Tibial artery (tissue), 4 donors: ENCODE measurements around the gene PTGIS.

Experiments used
- DNase-seq, 2 donors: peaks; one replicate each; pipeline ENCODE4 v3.0.0-alpha.2; 2019
- H3K27ac ChIP-seq, 2 donors: fragments of 200-600 bp; sonication (generic) in 1 of 2; 1 replicate in 1 of 2; 2 replicates in 1 of 2; pipeline ENCODE4 v1.5.1; 2018 to 2019; ENCODE audit warnings: mild to moderate bottlenecking in 1 of 2
- H3K27me3 ChIP-seq, 2 donors: fragments of 200-600 bp; sonication (generic) in 1 of 2; one replicate each; pipeline versions ENCODE4 v1.5.1 to v1.6.0; 2016 to 2019
- H3K36me3 ChIP-seq, 3 donors: fragments of 200-600 bp; sonication (generic) in 2 of 3; one replicate each; pipeline ENCODE4 v1.5.1; 2016 to 2019; ENCODE audit warnings: mild to moderate bottlenecking in 2 of 3
- H3K4me1 ChIP-seq, 4 donors: fragments of 200-600 bp; sonication (generic) in 2 of 4; 1 replicate in 3 of 4; 2 replicates in 1 of 4; pipeline ENCODE4 v1.5.1; 2016 to 2019
- H3K4me3 ChIP-seq, 2 donors: fragments of 200-600 bp; sonication (generic) in 1 of 2; 1 replicate in 1 of 2; 2 replicates in 1 of 2; pipeline ENCODE4 v1.5.1; 2018 to 2019; ENCODE audit warnings: mild to moderate bottlenecking in 2 of 2
- H3K9me3 ChIP-seq, 3 donors: fragments of 200-600 bp; sonication (generic) in 1 of 3; one replicate each; pipeline ENCODE4 v1.5.1; 2016 to 2019
- CTCF ChIP-seq, 2 experiments: fragments of 200-600 bp in 1 of 2; fragments of 450-650 bp in 1 of 2; IDR thresholded peaks; one replicate each; pipeline ENCODE4 v1.5.1; 2017 to 2019; ENCODE audit warnings: antibody characterized with exemption in 2 of 2, mild to moderate bottlenecking in 1 of 2, moderate library complexity in 1 of 2
- intact Hi-C: fragments of 100-400 bp; cut with DNase I; formaldehyde crosslinking; loops from one replicate; pipeline ENCODE4 v1.15.0; 2023; ENCODE audit warnings: low total_unique reads

The PTGIS gene

GRCh38 chr20:49501917-49502316, 66.0 kb downstream of the PTGIS start:
- intact Hi-C loops, result no loop called here
- no peak for DNase-seq
- no peak overlapping the region for H3K27ac ChIP-seq
- no peak overlapping the region for H3K4me3 ChIP-seq
- no peaks in the 10 kb centered on the region for H3K9me3 ChIP-seq
- peaks cover 0 to 21% (median 2%) of the 10 kb centered on the region in 4 donors for H3K4me1 ChIP-seq
- TF ChIP-seq CTCF (IDR thresholded peaks at IDR 0.05), result no peak
- no peaks in the 10 kb centered on the region for H3K27me3 ChIP-seq
- H3K36me3 ChIP-seq, result peaks cover 12 to 19% (median 16%) of the 10 kb centered on the region in 3 donors

- no peak for DNase-seq
- H3K9me3 ChIP-seq, result no peaks in the 10 kb centered on the region
- H3K27me3 ChIP-seq, result no peaks in the 10 kb centered on the region
- no peaks in the 10 kb centered on the region for H3K36me3 ChIP-seq
- H3K4me1 ChIP-seq, result no peaks in the 10 kb centered on the region
- no peak overlapping the region for H3K27ac ChIP-seq
- no peak for TF ChIP-seq CTCF (IDR thresholded peaks at IDR 0.05)
- no peak overlapping the region for H3K4me3 ChIP-seq
- intact Hi-C loops, result no loop called here
Observed at GRCh38 chr20:49497398-49497669, 70.6 kb downstream of the PTGIS start.

- Histone ChIP-seq H3K4me3 (no peak overlapping the region), H3K9me3 (no peaks in the 10 kb centered on the region), H3K27me3 (no peaks in the 10 kb centered on the region), H3K4me1 (no peaks in the 10 kb centered on the region), H3K36me3 (no peaks in the 10 kb centered on the region), H3K27ac (no peak overlapping the region)
- TF ChIP-seq CTCF (IDR thresholded peaks at IDR 0.05), result no peak
- no peak for DNase-seq
- intact Hi-C loops, result no loop called here
Observed at GRCh38 chr20:49496553-49497397, 71.2 kb downstream of the PTGIS start.

GRCh38 chr20:49496043-49496442, 71.9 kb downstream of the PTGIS start:
- TF ChIP-seq CTCF (IDR thresholded peaks at IDR 0.05), result no peak
- Histone ChIP-seq H3K9me3 (no peaks in the 10 kb centered on the region), H3K27ac (no peak overlapping the region), H3K36me3 (no peaks in the 10 kb centered on the region), H3K27me3 (no peaks in the 10 kb centered on the region), H3K4me1 (no peaks in the 10 kb centered on the region), H3K4me3 (no peak overlapping the region)
- DNase-seq, result no peak
- intact Hi-C loops, result no loop called here

GRCh38 chr20:49490689-49491088, 77.2 kb downstream of the PTGIS start:
- intact Hi-C loops, result no loop called here
- Histone ChIP-seq H3K27me3 (peaks cover 0 to 4% of the 10 kb centered on the region in 2 donors), H3K4me1 (peaks cover 0 to 8% (median 0%) of the 10 kb centered on the region in 4 donors), H3K36me3 (no peaks in the 10 kb centered on the region), H3K9me3 (no peaks in the 10 kb centered on the region), H3K27ac (no peak overlapping the region), H3K4me3 (no peak overlapping the region)
- no peak for DNase-seq
- TF ChIP-seq CTCF (IDR thresholded peaks at IDR 0.05), result no peak
